Measurements from ENCODE around the gene RAB40B.

The RAB40B gene

GRCh38 chr17:82694647-82695046, 3.9 kb downstream of the RAB40B start:
- no peak overlapping the region for H3K27ac ChIP-seq
- no peak for DNase-seq (ENCODE audit: low read depth, low spot score)

GRCh38 chr17:82693168-82693867, 5.2 kb downstream of the RAB40B start:
- no peak overlapping the region for H3K27ac ChIP-seq
- no peak for DNase-seq (ENCODE audit: low read depth, low spot score)

- DNase-seq (ENCODE audit: low read depth, low spot score): no peak
- H3K27ac ChIP-seq: no peak overlapping the region
Observed at GRCh38 chr17:82692268-82692667, 6.2 kb downstream of the RAB40B start.

GRCh38 chr17:82691714-82692113, 6.8 kb downstream of the RAB40B start:
- DNase-seq (ENCODE audit: low read depth, low spot score): no peak
- H3K27ac ChIP-seq: no peak overlapping the region

- no peak overlapping the region for H3K27ac ChIP-seq
- no peak for DNase-seq (ENCODE audit: low read depth, low spot score)
Observed at GRCh38 chr17:82690786-82691489, 7.6 kb downstream of the RAB40B start.

- DNase-seq (ENCODE audit: low read depth, low spot score): no peak
- no peak overlapping the region for H3K27ac ChIP-seq
Observed at GRCh38 chr17:82689077-82689476, 9.4 kb downstream of the RAB40B start.

GRCh38 chr17:82687871-82688270, 10.6 kb downstream of the RAB40B start:
- no peak for DNase-seq (ENCODE audit: low read depth, low spot score)
- peak overlapping the region; percentile 17 for H3K27ac ChIP-seq

GRCh38 chr17:82687375-82687861, 11.1 kb downstream of the RAB40B start:
- H3K27ac ChIP-seq: peak overlapping the region; percentile 17
- DNase-seq (ENCODE audit: low read depth, low spot score): peak; percentile 79

- DNase-seq (ENCODE audit: low read depth, low spot score): no peak
- H3K27ac ChIP-seq: peak overlapping the region; percentile 17
Observed at GRCh38 chr17:82686366-82687324, 11.9 kb downstream of the RAB40B start.

- no peak overlapping the region for H3K27ac ChIP-seq
- no peak for DNase-seq (ENCODE audit: low read depth, low spot score)
Observed at GRCh38 chr17:82685291-82685690, 13.2 kb downstream of the RAB40B start.

- DNase-seq (ENCODE audit: low read depth, low spot score): peak; percentile 78
- H3K27ac ChIP-seq: peak overlapping the region; percentile 3
Observed at GRCh38 chr17:82684228-82684841, 14.2 kb downstream of the RAB40B start.

- H3K27ac ChIP-seq: peak overlapping the region; percentile 3
- DNase-seq (ENCODE audit: low read depth, low spot score): no peak
Observed at GRCh38 chr17:82683534-82683933, 15.0 kb downstream of the RAB40B start.

- no peak overlapping the region for H3K27ac ChIP-seq
Observed at GRCh38 chr17:82681547-82681946, 17.0 kb downstream of the RAB40B start.

GRCh38 chr17:82679586-82680465, 18.7 kb downstream of the RAB40B start:
- DNase-seq (ENCODE audit: low read depth, low spot score): no peak
- H3K27ac ChIP-seq: no peak overlapping the region

More at GRCh38 chr17:82681547-82681946, 17.0 kb downstream of the RAB40B start:
- DNase-seq (ENCODE audit: low read depth, low spot score): no peak

GRCh38 chr17:82678265-82678891, 20.1 kb downstream of the RAB40B start:
- H3K27ac ChIP-seq: no peak overlapping the region

GRCh38 chr17:82677353-82677925, 21.1 kb downstream of the RAB40B start:
- DNase-seq (ENCODE audit: low read depth, low spot score): no peak
- no peak overlapping the region for H3K27ac ChIP-seq

More at GRCh38 chr17:82678265-82678891, 20.1 kb downstream of the RAB40B start:
- DNase-seq (ENCODE audit: low read depth, low spot score): no peak

GRCh38 chr17:82675476-82676245, 22.8 kb downstream of the RAB40B start:
- H3K27ac ChIP-seq: no peak overlapping the region
- no peak for DNase-seq (ENCODE audit: low read depth, low spot score)

Data from epithelial cell of prostate (primary cell).